DLD1 (cell line): Measurements from ENCODE around the gene GFRA1.

Source experiments
- in situ Hi-C: cut with HindIII; loops from 2 replicates; pipeline ENCODE4 v1.10.0; 2017; ENCODE audit warnings: low sequenced_read_pairs

The GFRA1 gene

GRCh38 chr10:116271593-116272439, 1.2 kb downstream of the GFRA1 start:
- in situ Hi-C loops, result no loop called here

- in situ Hi-C loops, result no loop called here
These were observed 2.0 kb downstream of the GFRA1 start for GRCh38 chr10:116270771-116271592.

- in situ Hi-C loops, result no loop called here
These were observed 2.8 kb downstream of the GFRA1 start for GRCh38 chr10:116270126-116270770.

GRCh38 chr10:116269619-116270018, 3.4 kb downstream of the GFRA1 start:
- in situ Hi-C loops, result no loop called here

GRCh38 chr10:116268976-116269375, 4.0 kb downstream of the GFRA1 start:
- in situ Hi-C loops, result no loop called here

- in situ Hi-C loops, result no loop called here
These were observed 7.3 kb downstream of the GFRA1 start for GRCh38 chr10:116265686-116266085.

GRCh38 chr10:116263870-116264655, 8.9 kb downstream of the GFRA1 start:
- in situ Hi-C loops, result no loop called here

- in situ Hi-C loops, result no loop called here
These were observed 10.3 kb downstream of the GFRA1 start for GRCh38 chr10:116262678-116263077.

GRCh38 chr10:116260599-116260998, 12.4 kb downstream of the GFRA1 start:
- in situ Hi-C loops, result no loop called here

GRCh38 chr10:116259638-116260037, 13.4 kb downstream of the GFRA1 start:
- in situ Hi-C loops, result no loop called here

GRCh38 chr10:116257785-116258184, 15.2 kb downstream of the GFRA1 start:
- in situ Hi-C loops, result no loop called here

- in situ Hi-C loops, result no loop called here
These were observed 16.2 kb downstream of the GFRA1 start for GRCh38 chr10:116256752-116257259.

GRCh38 chr10:116255886-116256751, 16.9 kb downstream of the GFRA1 start:
- in situ Hi-C loops, result no loop called here

GRCh38 chr10:116254422-116255155, 18.4 kb downstream of the GFRA1 start:
- in situ Hi-C loops, result no loop called here

- in situ Hi-C loops, result no loop called here
These were observed 19.3 kb downstream of the GFRA1 start for GRCh38 chr10:116253716-116254115.

- in situ Hi-C loops, result no loop called here
These were observed 21.2 kb downstream of the GFRA1 start for GRCh38 chr10:116251602-116252395.

- in situ Hi-C loops, result no loop called here
These were observed 25.3 kb downstream of the GFRA1 start for GRCh38 chr10:116247691-116248090.

GRCh38 chr10:116246263-116246662, 26.7 kb downstream of the GFRA1 start:
- in situ Hi-C loops, result no loop called here
